Measurements from ENCODE around the gene CENPH. TPM values are rescaled to one million over a fixed set of nuclear protein-coding genes. Genes with fewer than 3 reads are reported as not detected.

The CENPH gene
- total and polyA plus RNA-seq, 2 of the 13 experiments (the other 11 are each of a cell fraction or from before 2014, with no cell fraction given), result 11.2 to 28.8 TPM

DNA sequence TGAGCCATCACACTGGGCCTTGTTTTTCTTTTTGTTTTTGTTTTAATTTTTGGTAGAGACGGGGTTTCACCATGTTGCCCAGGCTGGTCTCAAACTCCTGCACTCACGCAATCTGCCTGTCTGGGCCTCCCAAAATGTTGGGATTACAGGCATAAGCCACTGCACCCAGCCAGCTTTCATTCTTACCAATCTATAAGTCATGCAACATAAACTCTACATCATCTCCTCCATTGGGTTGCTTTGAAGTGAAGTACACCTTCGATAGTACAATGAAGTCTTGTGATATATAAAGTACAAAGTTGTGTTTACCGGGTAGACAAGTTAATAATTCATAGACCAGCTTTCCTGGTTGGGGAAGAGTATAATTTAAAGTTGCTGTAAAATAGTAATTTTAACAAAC lies 36.5 kb downstream of the CENPH start (continued):
- TF ChIP-seq, protein P1, sequence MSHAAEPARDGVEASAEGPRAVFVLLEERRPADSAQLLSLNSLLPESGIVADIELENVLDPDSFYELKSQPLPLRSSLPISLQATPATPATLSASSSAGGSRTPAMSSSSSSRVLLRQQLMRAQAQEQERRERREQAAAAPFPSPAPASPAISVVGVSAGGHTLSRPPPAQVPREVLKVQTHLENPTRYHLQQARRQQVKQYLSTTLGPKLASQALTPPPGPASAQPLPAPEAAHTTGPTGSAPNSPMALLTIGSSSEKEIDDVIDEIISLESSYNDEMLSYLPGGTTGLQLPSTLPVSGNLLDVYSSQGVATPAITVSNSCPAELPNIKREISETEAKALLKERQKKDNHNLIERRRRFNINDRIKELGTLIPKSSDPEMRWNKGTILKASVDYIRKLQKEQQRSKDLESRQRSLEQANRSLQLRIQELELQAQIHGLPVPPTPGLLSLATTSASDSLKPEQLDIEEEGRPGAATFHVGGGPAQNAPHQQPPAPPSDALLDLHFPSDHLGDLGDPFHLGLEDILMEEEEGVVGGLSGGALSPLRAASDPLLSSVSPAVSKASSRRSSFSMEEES (CRISPR knock-in tag; IDR thresholded peaks at IDR 0.05), result peak; percentile 75
- no peak for TF ChIP-seq ZNF761 (CRISPR knock-in tag; conservative IDR thresholded peaks at IDR 0.05)
- TF ChIP-seq REXO4 (CRISPR knock-in tag; IDR thresholded peaks at IDR 0.05; ENCODE audit: borderline replicate concordance), result no peak
- peak; percentile 37; the same call in 1 of the 2 replicates for TF ChIP-seq CREM (IDR thresholded peaks at IDR 0.05)
- TF ChIP-seq CREM (CRISPR knock-in tag; IDR thresholded peaks at IDR 0.05), result no peak
- peak; percentile 52; the same call in 1 of the 2 replicates for TF ChIP-seq EHMT2 (IDR thresholded peaks at IDR 0.05; ENCODE audit: borderline replicate concordance, low read depth, low read length)
- TF ChIP-seq POGZ (CRISPR knock-in tag; IDR thresholded peaks at IDR 0.05), result 0 out of 2 replicates have a peak, but pooled peaks have one; percentile 27
- TF ChIP-seq, protein P2, sequence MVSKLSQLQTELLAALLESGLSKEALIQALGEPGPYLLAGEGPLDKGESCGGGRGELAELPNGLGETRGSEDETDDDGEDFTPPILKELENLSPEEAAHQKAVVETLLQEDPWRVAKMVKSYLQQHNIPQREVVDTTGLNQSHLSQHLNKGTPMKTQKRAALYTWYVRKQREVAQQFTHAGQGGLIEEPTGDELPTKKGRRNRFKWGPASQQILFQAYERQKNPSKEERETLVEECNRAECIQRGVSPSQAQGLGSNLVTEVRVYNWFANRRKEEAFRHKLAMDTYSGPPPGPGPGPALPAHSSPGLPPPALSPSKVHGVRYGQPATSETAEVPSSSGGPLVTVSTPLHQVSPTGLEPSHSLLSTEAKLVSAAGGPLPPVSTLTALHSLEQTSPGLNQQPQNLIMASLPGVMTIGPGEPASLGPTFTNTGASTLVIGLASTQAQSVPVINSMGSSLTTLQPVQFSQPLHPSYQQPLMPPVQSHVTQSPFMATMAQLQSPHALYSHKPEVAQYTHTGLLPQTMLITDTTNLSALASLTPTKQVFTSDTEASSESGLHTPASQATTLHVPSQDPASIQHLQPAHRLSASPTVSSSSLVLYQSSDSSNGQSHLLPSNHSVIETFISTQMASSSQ (IDR thresholded peaks at IDR 0.05; ENCODE audit: low read depth), result peak; percentile 83
- TF ChIP-seq, protein P2 (CRISPR knock-in tag; IDR thresholded peaks at IDR 0.05; ENCODE audit: borderline replicate concordance), result peak; percentile 86; the same call in 1 of the 2 replicates
- TF ChIP-seq, protein P3, sequence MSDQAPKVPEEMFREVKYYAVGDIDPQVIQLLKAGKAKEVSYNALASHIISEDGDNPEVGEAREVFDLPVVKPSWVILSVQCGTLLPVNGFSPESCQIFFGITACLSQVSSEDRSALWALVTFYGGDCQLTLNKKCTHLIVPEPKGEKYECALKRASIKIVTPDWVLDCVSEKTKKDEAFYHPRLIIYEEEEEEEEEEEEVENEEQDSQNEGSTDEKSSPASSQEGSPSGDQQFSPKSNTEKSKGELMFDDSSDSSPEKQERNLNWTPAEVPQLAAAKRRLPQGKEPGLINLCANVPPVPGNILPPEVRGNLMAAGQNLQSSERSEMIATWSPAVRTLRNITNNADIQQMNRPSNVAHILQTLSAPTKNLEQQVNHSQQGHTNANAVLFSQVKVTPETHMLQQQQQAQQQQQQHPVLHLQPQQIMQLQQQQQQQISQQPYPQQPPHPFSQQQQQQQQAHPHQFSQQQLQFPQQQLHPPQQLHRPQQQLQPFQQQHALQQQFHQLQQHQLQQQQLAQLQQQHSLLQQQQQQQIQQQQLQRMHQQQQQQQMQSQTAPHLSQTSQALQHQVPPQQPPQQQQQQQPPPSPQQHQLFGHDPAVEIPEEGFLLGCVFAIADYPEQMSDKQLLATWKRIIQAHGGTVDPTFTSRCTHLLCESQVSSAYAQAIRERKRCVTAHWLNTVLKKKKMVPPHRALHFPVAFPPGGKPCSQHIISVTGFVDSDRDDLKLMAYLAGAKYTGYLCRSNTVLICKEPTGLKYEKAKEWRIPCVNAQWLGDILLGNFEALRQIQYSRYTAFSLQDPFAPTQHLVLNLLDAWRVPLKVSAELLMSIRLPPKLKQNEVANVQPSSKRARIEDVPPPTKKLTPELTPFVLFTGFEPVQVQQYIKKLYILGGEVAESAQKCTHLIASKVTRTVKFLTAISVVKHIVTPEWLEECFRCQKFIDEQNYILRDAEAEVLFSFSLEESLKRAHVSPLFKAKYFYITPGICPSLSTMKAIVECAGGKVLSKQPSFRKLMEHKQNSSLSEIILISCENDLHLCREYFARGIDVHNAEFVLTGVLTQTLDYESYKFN (CRISPR knock-in tag; conservative IDR thresholded peaks at IDR 0.05), result peak; percentile 69
- peak; percentile 72; the same call in 1 of the 2 replicates for TF ChIP-seq KDM6A (CRISPR knock-in tag; IDR thresholded peaks at IDR 0.05; ENCODE audit: low read depth)
- TF ChIP-seq, protein P4, sequence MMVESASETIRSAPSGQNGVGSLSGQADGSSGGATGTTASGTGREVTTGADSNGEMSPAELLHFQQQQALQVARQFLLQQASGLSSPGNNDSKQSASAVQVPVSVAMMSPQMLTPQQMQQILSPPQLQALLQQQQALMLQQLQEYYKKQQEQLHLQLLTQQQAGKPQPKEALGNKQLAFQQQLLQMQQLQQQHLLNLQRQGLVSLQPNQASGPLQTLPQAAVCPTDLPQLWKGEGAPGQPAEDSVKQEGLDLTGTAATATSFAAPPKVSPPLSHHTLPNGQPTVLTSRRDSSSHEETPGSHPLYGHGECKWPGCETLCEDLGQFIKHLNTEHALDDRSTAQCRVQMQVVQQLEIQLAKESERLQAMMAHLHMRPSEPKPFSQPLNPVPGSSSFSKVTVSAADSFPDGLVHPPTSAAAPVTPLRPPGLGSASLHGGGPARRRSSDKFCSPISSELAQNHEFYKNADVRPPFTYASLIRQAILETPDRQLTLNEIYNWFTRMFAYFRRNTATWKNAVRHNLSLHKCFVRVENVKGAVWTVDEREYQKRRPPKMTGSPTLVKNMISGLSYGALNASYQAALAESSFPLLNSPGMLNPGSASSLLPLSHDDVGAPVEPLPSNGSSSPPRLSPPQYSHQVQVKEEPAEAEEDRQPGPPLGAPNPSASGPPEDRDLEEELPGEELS (CRISPR knock-in tag; IDR thresholded peaks at IDR 0.05), result peak; percentile 43; the same call in 1 of the 2 replicates
- TF ChIP-seq GATAD2A (CRISPR knock-in tag; IDR thresholded peaks at IDR 0.05), result peak; percentile 22; the same call in 1 of the 2 replicates
- 0 out of 2 replicates have a peak, but pooled peaks have one; percentile 17 for TF ChIP-seq RCOR2 (CRISPR knock-in tag; IDR thresholded peaks at IDR 0.05)
- TF ChIP-seq ZIK1 (CRISPR knock-in tag; IDR thresholded peaks at IDR 0.05; ENCODE audit: borderline replicate concordance, low read depth), result no peak
- TF ChIP-seq, protein P5, sequence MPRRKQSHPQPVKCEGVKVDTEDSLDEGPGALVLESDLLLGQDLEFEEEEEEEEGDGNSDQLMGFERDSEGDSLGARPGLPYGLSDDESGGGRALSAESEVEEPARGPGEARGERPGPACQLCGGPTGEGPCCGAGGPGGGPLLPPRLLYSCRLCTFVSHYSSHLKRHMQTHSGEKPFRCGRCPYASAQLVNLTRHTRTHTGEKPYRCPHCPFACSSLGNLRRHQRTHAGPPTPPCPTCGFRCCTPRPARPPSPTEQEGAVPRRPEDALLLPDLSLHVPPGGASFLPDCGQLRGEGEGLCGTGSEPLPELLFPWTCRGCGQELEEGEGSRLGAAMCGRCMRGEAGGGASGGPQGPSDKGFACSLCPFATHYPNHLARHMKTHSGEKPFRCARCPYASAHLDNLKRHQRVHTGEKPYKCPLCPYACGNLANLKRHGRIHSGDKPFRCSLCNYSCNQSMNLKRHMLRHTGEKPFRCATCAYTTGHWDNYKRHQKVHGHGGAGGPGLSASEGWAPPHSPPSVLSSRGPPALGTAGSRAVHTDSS (CRISPR knock-in tag; conservative IDR thresholded peaks at IDR 0.05), result no peak

All from HepG2 (cell line).